Right atrium auricular region (tissue), 2 donors: ENCODE results near the gene STAB2. TPM values are rescaled to one million over a fixed set of nuclear protein-coding genes. Genes with fewer than 3 reads are reported as not detected.
"Not testable (repeated sequence)": the region's sequence is repeated elsewhere in the genome, so short reads cannot be mapped to it uniquely, and the experiment has no call there.

Source experiments
- DNase-seq: peaks from one replicate; pipeline ENCODE4 v3.0.0-alpha.2; 2019; ENCODE audit warnings: low spot score
- H3K27ac ChIP-seq, 2 donors: fragments of 200-600 bp; sonication (generic); 1 replicate in 1 of 2; 2 replicates in 1 of 2; pipeline ENCODE4 v1.5.1; 2016 to 2019
- H3K27me3 ChIP-seq, 2 donors: fragments of 200-600 bp; sonication (generic); one replicate each; pipeline versions ENCODE4 v1.5.1 to v1.6.0; 2017 to 2019
- H3K36me3 ChIP-seq: fragments of 200-600 bp; sonication (generic); one replicate; pipeline ENCODE4 v1.5.1; 2016
- H3K4me1 ChIP-seq, 2 donors: fragments of 200-600 bp; sonication (generic); one replicate each; pipeline versions ENCODE4 v1.5.1 to v1.6.0; 2017 to 2019
- H3K4me3 ChIP-seq, 2 donors: fragments of 200-600 bp; sonication (generic); 1 replicate in 1 of 2; 2 replicates in 1 of 2; pipeline ENCODE4 v1.5.1; 2017 to 2019; ENCODE audit warnings: mild to moderate bottlenecking in 1 of 2, moderate library complexity in 1 of 2
- H3K9me3 ChIP-seq, 2 donors: fragments of 200-600 bp; sonication (generic); one replicate each; pipeline ENCODE4 v1.5.1; 2019
- CTCF ChIP-seq, 2 donors: fragments of 200-600 bp; sonication (generic); IDR thresholded peaks; one replicate each; pipeline ENCODE4 v1.5.1; 2019; ENCODE audit warnings: antibody characterized with exemption in 2 of 2
- total RNA-seq, 2 donors: library from RNA; depleted of rRNA; stranded (reverse); fragments of >200 nt; gene quantifications; one replicate each; pipeline ENCODE4 v1.1.0, GENCODE V29; 2016

The STAB2 gene
- total RNA-seq, 2 donors from 2014 or later, result 0.11 TPM; not detected in 1

GRCh38 chr12:103808239-103808880 lies 221.3 kb downstream of the STAB2 start:
- no peak overlapping the region for H3K4me3 ChIP-seq
- H3K4me1 ChIP-seq, result peaks cover 0 to 12% of the 10 kb centered on the region in 2 donors
- H3K36me3 ChIP-seq, result no peaks in the 10 kb centered on the region
- DNase-seq, result no peak
- H3K9me3 ChIP-seq, result no peaks in the 10 kb centered on the region
- TF ChIP-seq CTCF (IDR thresholded peaks at IDR 0.05), result no peak
- no peaks in the 10 kb centered on the region for H3K27me3 ChIP-seq
- no peak overlapping the region for H3K27ac ChIP-seq

- H3K4me1 ChIP-seq, result peaks cover 0 to 12% of the 10 kb centered on the region in 2 donors
- no peaks in the 10 kb centered on the region for H3K9me3 ChIP-seq
- no peak for TF ChIP-seq CTCF (IDR thresholded peaks at IDR 0.05)
- DNase-seq, result no peak
- H3K27ac ChIP-seq, result no peak overlapping the region
- no peaks in the 10 kb centered on the region for H3K36me3 ChIP-seq
- no peaks in the 10 kb centered on the region for H3K27me3 ChIP-seq
- H3K4me3 ChIP-seq, result no peak overlapping the region
These were observed 222.1 kb downstream of the STAB2 start for GRCh38 chr12:103809154-103809553.

GRCh38 chr12:103809639-103810038 lies 222.6 kb downstream of the STAB2 start:
- DNase-seq, H3K27ac ChIP-seq, H3K9me3 ChIP-seq, H3K4me3 ChIP-seq, H3K27me3 ChIP-seq, H3K36me3 ChIP-seq: not testable (repeated sequence)
- H3K4me1 ChIP-seq, result peaks cover 0 to 12% of the 10 kb centered on the region in 2 donors

- TF ChIP-seq CTCF (IDR thresholded peaks at IDR 0.05), result no peak
- Histone ChIP-seq H3K4me1 (peaks cover 0 to 12% of the 10 kb centered on the region in 2 donors), H3K27ac (no peak overlapping the region), H3K27me3 (no peaks in the 10 kb centered on the region), H3K9me3 (no peaks in the 10 kb centered on the region), H3K36me3 (no peaks in the 10 kb centered on the region), H3K4me3 (no peak overlapping the region)
- DNase-seq, result no peak
These were observed 223.0 kb downstream of the STAB2 start for GRCh38 chr12:103810111-103810510.

GRCh38 chr12:103811791-103812190 lies 224.7 kb downstream of the STAB2 start:
- DNase-seq, result no peak
- Histone ChIP-seq H3K36me3 (no peaks in the 10 kb centered on the region), H3K27me3 (no peaks in the 10 kb centered on the region), H3K4me3 (no peak overlapping the region), H3K4me1 (peaks cover 0 to 12% of the 10 kb centered on the region in 2 donors), H3K9me3 (no peaks in the 10 kb centered on the region), H3K27ac (no peak overlapping the region)
- no peak for TF ChIP-seq CTCF (IDR thresholded peaks at IDR 0.05)

- H3K27ac ChIP-seq, result no peak overlapping the region
- H3K4me1 ChIP-seq, result peaks cover 0 to 12% of the 10 kb centered on the region in 2 donors
- no peaks in the 10 kb centered on the region for H3K36me3 ChIP-seq
- H3K9me3 ChIP-seq, result no peaks in the 10 kb centered on the region
- no peak for TF ChIP-seq CTCF (IDR thresholded peaks at IDR 0.05)
- H3K27me3 ChIP-seq, result no peaks in the 10 kb centered on the region
- no peak overlapping the region for H3K4me3 ChIP-seq
- no peak for DNase-seq
These were observed 225.7 kb downstream of the STAB2 start for GRCh38 chr12:103812789-103813188.
